ENCODE data around the gene BCAS4.

The BCAS4 gene

GRCh38 chr20:50855498-50856474 is 60.9 kb downstream of the BCAS4 start:
- DNase-seq (ENCODE audit: low read depth) = no peak

- no peak for DNase-seq (ENCODE audit: low read depth)
These were observed 61.7 kb downstream of the BCAS4 start for GRCh38 chr20:50856475-50857041.

GRCh38 chr20:50857348-50857747 is 62.5 kb downstream of the BCAS4 start:
- DNase-seq (ENCODE audit: low read depth) = no peak

GRCh38 chr20:50858525-50858924 is 63.7 kb downstream of the BCAS4 start:
- no peak for DNase-seq (ENCODE audit: low read depth)

GRCh38 chr20:50859161-50859560 is 64.3 kb downstream of the BCAS4 start:
- DNase-seq (ENCODE audit: low read depth) = no peak

- DNase-seq (ENCODE audit: low read depth) = no peak
These were observed 66.2 kb downstream of the BCAS4 start for GRCh38 chr20:50861012-50861411.

- DNase-seq (ENCODE audit: low read depth) = no peak
These were observed 67.7 kb downstream of the BCAS4 start for GRCh38 chr20:50862546-50862945.

GRCh38 chr20:50865114-50865513 is 70.3 kb downstream of the BCAS4 start:
- DNase-seq (ENCODE audit: low read depth) = no peak

GRCh38 chr20:50865591-50865990 is 70.7 kb downstream of the BCAS4 start:
- no peak for DNase-seq (ENCODE audit: low read depth)

- DNase-seq (ENCODE audit: low read depth) = no peak
These were observed 71.3 kb downstream of the BCAS4 start for GRCh38 chr20:50866036-50866685.

GRCh38 chr20:50866831-50867230 is 72.0 kb downstream of the BCAS4 start:
- no peak for DNase-seq (ENCODE audit: low read depth)

GRCh38 chr20:50867805-50868204 is 72.9 kb downstream of the BCAS4 start:
- DNase-seq (ENCODE audit: low read depth) = no peak

GRCh38 chr20:50868509-50869495 is 73.9 kb downstream of the BCAS4 start:
- DNase-seq (ENCODE audit: low read depth) = no peak

- DNase-seq (ENCODE audit: low read depth) = no peak
These were observed 75.8 kb downstream of the BCAS4 start for GRCh38 chr20:50870561-50871161.

GRCh38 chr20:50872560-50873425 is 77.9 kb downstream of the BCAS4 start:
- no peak for DNase-seq (ENCODE audit: low read depth)

GRCh38 chr20:50873585-50873984 is 78.7 kb downstream of the BCAS4 start:
- DNase-seq (ENCODE audit: low read depth) = no peak

GRCh38 chr20:50874111-50874757 is 79.4 kb downstream of the BCAS4 start:
- no peak for DNase-seq (ENCODE audit: low read depth)

GRCh38 chr20:50874758-50875665 is 80.2 kb downstream of the BCAS4 start:
- no peak for DNase-seq (ENCODE audit: low read depth)

All from HS-27A (cell line).